Measurements from ENCODE around the gene ATG10.
"Not testable (repeated sequence)": the region's sequence is repeated elsewhere in the genome, so short reads cannot be mapped to it uniquely, and the experiment has no call there.

Gene ATG10

GRCh38 chr5:81982172-81982685 is 10.4 kb downstream of the ATG10 start:
- not testable (repeated sequence) for DNase-seq (ENCODE audit: low read depth in 3 of 3)

DNA sequence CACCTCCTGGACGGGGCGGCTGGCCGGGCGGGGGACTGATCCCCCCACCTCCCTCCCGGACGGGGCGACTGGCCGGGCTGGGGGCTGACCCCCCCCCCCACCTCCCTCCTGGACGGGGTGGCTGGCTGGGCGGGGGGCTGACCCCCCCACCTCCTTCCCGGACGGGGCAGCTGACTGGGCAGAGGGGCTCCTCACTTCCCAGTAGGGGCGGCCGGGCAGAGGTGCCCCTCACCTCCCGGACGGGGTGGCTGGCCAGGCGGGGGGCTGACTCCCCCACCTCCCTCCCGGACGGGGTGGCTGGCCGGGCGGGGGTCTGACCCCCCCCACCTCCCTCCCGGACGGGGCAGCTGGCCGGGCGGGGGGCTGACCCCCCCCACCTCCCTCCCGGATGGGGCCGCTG is 11.3 kb downstream of the ATG10 start:
- DNase-seq (ENCODE audit: low read depth in 3 of 3): not testable (repeated sequence)

- DNase-seq (ENCODE audit: low read depth in 3 of 3): not testable (repeated sequence)
These were observed 11.7 kb downstream of the ATG10 start for GRCh38 chr5:81983563-81983962.

DNA sequence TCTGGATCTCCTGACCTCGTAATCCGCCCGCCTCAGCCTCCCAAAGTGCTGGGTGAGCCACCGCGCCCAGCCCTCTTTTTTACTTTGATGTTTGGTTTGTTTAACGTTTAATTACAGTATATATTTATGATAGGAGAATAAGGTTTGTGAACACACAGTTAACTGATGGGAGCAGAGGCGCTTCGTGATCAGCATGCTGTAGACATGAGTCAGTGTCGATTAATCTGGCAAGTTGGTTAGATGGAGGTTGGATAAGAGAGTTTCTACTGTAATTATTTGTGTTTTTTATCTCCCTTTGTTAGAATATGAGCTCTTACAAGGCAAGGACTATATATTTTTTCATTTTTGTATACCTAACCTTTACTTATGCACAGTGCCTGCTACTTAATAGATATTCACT is 14.3 kb downstream of the ATG10 start:
- DNase-seq (ENCODE audit: low read depth in 3 of 3): no peak

DNA sequence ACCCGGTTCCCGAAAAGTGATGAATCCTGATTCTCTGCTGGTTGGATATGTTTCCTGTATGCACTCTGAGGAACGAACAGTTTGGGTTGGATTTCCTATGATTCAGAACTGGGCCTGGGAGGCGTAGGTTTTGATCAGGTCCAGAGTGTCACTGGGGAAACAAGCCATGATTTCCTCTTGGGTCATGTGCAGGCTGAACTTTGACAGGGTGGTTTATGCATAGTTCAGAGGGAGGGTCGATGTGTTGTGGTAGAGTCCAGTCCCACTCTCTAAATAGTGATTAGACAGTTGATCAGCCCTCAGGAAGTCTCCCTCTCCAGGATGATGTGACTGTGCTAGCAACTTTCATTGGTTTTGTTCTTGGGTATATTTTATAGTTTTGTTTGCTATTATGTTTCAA is 17.4 kb downstream of the ATG10 start:
- no peak for DNase-seq (ENCODE audit: low read depth in 3 of 3)

GRCh38 chr5:81994679-81995078 is 22.9 kb downstream of the ATG10 start:
- no peak for DNase-seq (ENCODE audit: low read depth in 3 of 3)

- DNase-seq (ENCODE audit: low read depth in 3 of 3): no peak
These were observed 23.6 kb downstream of the ATG10 start for GRCh38 chr5:81995407-81995806.

DNA sequence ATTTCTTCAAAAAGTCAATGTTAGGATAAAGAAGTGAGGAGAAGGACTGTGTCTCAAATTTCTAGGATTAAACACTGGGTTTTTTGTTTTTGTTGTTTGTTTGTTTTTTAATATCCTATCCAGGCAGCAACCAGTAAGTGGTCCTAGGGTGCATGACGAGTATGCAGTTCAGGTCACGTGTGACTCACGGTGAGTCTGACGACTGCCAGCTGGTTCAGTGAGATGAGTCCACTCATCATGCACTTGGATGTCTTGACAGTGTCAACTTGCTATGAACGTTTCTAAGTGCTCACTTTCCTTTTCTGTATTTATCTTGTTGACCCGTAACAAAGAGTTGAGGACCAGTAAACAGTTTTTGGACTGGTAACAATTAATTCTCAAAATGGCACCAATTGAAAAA is 32.7 kb downstream of the ATG10 start:
- DNase-seq (ENCODE audit: low read depth in 3 of 3): no peak

- not testable (repeated sequence) for DNase-seq (ENCODE audit: low read depth in 3 of 3)
These were observed 38.0 kb downstream of the ATG10 start for GRCh38 chr5:82009869-82010268.

DNA sequence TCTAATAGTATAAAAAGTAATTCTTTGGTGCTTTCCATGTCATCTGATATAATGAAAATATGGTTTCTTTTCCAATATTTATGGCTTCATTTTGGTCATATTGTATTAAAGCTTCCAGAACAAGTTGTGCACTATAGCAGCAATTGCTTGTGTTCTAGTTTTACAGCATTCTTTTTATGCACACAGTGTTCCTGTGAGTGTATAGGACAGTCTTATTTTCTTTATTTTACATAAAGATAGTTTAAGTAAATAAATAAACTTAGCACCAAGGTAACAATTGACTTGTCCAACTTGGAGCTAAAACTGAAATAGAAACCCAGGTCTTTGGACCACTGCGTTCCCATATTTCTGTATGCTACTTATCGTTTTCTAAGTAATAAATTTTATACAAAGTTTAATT is 38.9 kb downstream of the ATG10 start:
- no peak for DNase-seq (ENCODE audit: low read depth in 3 of 3)

- no peak for DNase-seq (ENCODE audit: low read depth in 3 of 3)
These were observed 39.9 kb downstream of the ATG10 start for GRCh38 chr5:82011761-82012160.

DNA sequence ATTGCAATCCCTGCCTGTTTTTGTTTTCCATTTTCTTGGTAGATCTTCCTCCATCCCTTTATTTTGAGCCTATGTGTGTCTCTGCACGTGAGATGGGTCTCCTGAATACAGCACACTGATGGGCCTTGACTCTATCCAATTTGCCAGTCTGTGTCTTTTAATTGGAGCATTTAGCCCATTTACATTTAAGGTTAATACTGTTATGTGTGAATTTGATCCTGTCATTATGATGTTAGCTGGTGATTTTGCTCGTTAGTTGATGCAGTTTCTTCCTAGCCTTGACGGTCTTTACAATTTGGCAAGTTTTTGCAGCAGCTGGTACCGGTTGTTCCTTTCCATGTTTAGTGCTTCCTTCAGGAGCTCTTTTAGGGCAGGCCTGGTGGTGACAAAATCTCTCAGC is 42.8 kb downstream of the ATG10 start:
- not testable (repeated sequence) for DNase-seq (ENCODE audit: low read depth in 3 of 3)

DNA sequence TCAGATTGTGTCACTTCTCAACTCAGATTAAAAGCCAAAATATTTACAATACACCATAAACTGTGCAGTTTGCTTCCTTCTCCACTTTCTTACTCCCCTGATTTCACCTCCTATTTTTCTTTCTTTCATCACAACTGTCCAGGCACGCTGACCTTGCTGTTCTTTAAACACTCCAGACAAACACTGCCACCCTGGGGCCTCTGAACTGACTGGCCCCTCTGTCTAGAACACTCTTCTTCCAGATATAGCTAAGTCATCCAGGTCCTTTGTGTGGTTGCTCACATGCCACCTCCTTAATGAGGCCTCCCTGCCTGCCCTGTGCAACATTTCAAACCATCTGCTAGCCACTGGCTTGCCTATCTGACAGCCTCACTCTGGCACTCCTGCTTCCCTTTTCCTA is 46.6 kb downstream of the ATG10 start:
- DNase-seq (ENCODE audit: low read depth in 3 of 3): no peak

GRCh38 chr5:82019342-82020138 is 47.7 kb downstream of the ATG10 start:
- DNase-seq (ENCODE audit: low read depth in 3 of 3): no peak

DNA sequence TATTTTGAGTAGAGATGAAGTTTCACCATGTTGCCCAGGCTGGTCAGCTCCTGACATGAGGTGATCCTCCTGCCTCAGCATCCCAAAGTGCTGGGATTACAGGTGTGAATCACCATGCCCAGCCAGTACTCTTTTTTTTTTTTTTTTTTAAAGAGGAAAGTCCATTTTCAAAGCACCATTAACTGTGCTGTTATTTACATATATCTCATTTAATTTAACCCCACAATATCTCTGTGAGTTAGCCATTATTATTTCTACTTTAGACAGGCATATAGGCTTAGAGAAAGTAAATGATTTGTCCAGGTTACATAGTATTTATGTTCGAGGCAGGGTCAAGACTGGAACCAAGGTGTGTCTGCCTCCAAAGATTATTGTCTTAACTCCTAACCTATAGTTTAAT is 50.7 kb downstream of the ATG10 start:
- no peak for DNase-seq (ENCODE audit: low read depth in 3 of 3)

DNA sequence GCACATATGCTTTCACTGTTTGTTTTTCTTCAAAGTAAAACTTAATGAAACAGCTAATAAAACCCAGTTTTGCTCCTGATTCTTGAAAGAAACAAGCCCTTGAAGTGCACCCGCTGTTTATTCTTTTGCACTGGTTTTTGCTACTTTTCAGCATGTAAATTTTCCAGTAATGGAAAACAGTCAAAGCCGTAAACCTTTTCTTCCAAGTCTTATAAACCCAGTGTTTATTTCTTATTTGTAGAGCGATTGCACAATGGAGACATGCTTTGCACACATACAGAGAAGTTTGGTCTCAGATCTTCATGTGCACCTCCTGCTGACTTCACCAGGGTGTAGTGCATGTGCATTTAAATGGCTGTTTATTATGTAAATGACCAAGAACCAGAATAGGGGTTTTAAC is 51.8 kb downstream of the ATG10 start:
- no peak for DNase-seq (ENCODE audit: low read depth in 3 of 3)

- no peak for DNase-seq (ENCODE audit: low read depth in 3 of 3)
These were observed 59.6 kb downstream of the ATG10 start for GRCh38 chr5:82031220-82032119.

GRCh38 chr5:82042894-82043293 is 71.1 kb downstream of the ATG10 start:
- DNase-seq (ENCODE audit: low read depth in 3 of 3): not testable (repeated sequence)

- DNase-seq (ENCODE audit: low read depth in 3 of 3): no peak
These were observed 72.2 kb downstream of the ATG10 start for GRCh38 chr5:82044010-82044409.

DNA sequence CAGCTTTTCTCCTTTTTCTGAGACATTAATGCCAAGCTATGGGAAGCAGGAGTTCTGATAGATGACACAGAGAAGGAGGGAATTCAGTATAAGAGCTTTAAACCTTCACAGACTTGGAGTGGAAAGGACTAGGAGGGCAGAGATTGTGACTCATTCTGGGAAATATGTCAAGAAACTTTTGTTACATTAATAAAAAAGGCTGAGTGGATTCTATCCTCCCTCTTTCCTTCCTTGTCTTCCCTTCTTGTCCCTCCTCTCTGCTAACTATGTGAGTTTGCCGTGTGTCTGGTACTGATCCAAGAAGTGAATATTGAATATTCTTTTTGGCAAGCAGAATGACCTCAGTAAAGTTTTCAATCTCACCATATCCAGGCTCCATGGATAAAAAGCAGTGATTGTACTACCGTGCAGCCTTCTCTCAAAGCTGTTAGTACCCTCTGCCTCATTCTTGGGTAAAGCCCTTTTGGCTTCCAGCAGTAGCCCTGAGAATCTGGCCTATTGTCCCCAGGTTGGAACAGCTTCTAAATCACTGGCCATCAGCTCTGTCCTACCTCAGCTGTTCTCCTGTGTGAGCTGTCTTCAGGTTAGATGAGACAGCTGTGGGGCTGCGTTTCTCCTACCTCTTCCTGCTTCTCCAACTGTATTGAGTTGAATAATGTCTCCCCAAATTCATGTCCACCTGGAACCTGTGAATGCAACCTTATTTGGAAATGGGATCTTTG is 73.9 kb downstream of the ATG10 start:
- DNase-seq (ENCODE audit: low read depth in 3 of 3): no peak

GRCh38 chr5:82046276-82046647 is 74.4 kb downstream of the ATG10 start:
- DNase-seq (ENCODE audit: low read depth in 3 of 3): no peak

GRCh38 chr5:82050955-82051354 is 79.1 kb downstream of the ATG10 start:
- no peak for DNase-seq (ENCODE audit: low read depth in 3 of 3)
